Progenitor cell of endocrine pancreas (in vitro differentiated cells): ENCODE results near the gene MLH3. TPM values are rescaled to one million over a fixed set of nuclear protein-coding genes. Genes with fewer than 3 reads are reported as not detected.

Experiments
- DNase-seq: peaks from one replicate; pipeline ENCODE4 v3.0.0; 2021; ENCODE audit warnings: low spot score; ENCODE audit not compliant: unreplicated experiment
- H3K27ac Mint-ChIP-seq: 2 replicates; pipeline ENCODE4 v1.8.0; 2021; ENCODE audit warnings: mild to moderate bottlenecking, moderate library complexity, mixed read lengths
- H3K27me3 Mint-ChIP-seq: 2 replicates; pipeline ENCODE4 v1.8.0; 2021; ENCODE audit warnings: mixed read lengths
- H3K36me3 Mint-ChIP-seq: 2 replicates; pipeline ENCODE4 v1.8.0; 2022; ENCODE audit warnings: mixed read lengths; ENCODE audit not compliant: insufficient read depth
- H3K4me1 Mint-ChIP-seq: 2 replicates; pipeline ENCODE4 v1.8.0; 2021; ENCODE audit warnings: low read depth, mixed read lengths
- H3K4me3 Mint-ChIP-seq: 2 replicates; pipeline ENCODE4 v1.8.0; 2021; ENCODE audit warnings: low read depth, mild to moderate bottlenecking, moderate library complexity, mixed read lengths
- H3K9me3 Mint-ChIP-seq: 2 replicates; pipeline ENCODE4 v1.8.0; 2021; ENCODE audit warnings: low read depth, mixed read lengths
- total RNA-seq: library from RNA; stranded (reverse); gene quantifications from 2 replicates; pipeline ENCODE4 v1.2.1, GENCODE V29; 2021
- TF ChIP-seq, protein P1 (sequence below): fragments of 200-600 bp; sonication (generic); IDR thresholded peaks from one replicate; pipeline ENCODE4 v1.5.0; 2021; ENCODE audit warnings: antibody characterized with exemption, mild to moderate bottlenecking; ENCODE audit not compliant: unreplicated experiment

Gene MLH3
- total RNA-seq, 1 donor from 2014 or later, result 30.8 TPM

DNA sequence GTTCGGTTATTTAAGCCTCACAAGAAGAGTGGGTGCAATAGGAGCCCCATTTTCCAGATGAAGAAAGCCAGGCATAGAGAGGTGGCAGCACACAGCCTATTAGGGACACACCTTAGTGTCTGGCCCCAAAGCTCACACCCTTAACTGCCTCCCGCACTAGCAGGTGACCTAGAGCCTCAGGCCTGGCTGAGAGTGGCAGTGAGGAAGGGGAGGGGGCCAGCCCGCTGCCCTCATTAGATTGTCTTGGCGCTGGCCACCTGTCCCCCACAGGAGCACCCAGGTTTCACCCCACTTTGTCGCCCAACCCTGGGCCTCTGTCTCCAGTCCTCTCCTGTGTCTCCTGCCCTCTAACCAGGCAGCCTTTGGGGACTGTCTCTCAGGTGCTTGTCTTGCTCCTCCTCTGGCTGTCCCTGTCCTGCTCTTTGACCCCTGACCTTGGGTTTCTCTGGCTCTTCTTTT lies 77.3 kb downstream of the MLH3 start:
- TF ChIP-seq, protein P1, sequence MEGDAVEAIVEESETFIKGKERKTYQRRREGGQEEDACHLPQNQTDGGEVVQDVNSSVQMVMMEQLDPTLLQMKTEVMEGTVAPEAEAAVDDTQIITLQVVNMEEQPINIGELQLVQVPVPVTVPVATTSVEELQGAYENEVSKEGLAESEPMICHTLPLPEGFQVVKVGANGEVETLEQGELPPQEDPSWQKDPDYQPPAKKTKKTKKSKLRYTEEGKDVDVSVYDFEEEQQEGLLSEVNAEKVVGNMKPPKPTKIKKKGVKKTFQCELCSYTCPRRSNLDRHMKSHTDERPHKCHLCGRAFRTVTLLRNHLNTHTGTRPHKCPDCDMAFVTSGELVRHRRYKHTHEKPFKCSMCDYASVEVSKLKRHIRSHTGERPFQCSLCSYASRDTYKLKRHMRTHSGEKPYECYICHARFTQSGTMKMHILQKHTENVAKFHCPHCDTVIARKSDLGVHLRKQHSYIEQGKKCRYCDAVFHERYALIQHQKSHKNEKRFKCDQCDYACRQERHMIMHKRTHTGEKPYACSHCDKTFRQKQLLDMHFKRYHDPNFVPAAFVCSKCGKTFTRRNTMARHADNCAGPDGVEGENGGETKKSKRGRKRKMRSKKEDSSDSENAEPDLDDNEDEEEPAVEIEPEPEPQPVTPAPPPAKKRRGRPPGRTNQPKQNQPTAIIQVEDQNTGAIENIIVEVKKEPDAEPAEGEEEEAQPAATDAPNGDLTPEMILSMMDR, result no peak
- Mint-ChIP-seq H3K27ac (no peak overlapping the region), H3K9me3 (no peaks in the 10 kb centered on the region), H3K4me3 (no peak overlapping the region), H3K36me3 (no peaks in the 10 kb centered on the region), H3K4me1 (peaks cover 15% of the 10 kb centered on the region), H3K27me3 (peaks cover 27% of the 10 kb centered on the region)
- DNase-seq, result no peak

DNA sequence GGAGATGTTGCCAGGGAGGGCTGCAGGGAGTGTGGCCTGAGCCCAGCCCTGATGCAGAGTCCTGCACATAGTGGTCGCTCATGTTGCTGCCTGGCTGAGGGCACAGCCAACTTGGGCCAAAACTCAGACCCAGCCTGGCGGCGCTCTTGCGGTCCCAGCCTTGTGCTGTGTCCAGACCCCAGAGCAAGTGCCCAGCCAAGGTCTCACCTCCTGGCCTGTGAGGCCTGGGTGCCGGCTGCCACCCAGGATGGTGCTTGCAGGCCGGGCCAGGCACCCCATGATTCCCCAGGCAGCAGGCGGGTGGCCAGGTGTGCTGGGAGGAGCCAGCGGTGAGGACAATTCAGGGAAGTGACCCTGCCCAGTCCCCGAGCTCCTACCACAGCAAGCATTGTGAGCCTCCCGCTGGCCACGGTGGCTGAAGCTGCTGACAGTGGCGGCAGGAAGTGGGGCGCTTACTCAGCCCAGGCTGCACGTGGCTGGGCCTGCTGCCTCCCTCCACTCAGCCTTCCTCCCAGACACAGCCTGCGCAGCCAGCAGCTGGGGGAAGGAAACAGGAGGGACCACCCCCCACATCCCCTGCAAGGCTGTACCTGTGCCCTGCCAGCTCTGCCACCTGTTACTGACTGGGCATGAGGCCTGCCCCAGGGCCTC lies 78.1 kb downstream of the MLH3 start:
- peaks cover 8% of the 10 kb centered on the region for H3K4me1 Mint-ChIP-seq
- no peaks in the 10 kb centered on the region for H3K36me3 Mint-ChIP-seq
- H3K27me3 Mint-ChIP-seq, result peaks cover 23% of the 10 kb centered on the region
- no peak overlapping the region for H3K27ac Mint-ChIP-seq
- TF ChIP-seq, protein P1, result no peak
- DNase-seq, result no peak
- no peaks in the 10 kb centered on the region for H3K9me3 Mint-ChIP-seq
- H3K4me3 Mint-ChIP-seq, result no peak overlapping the region

DNA sequence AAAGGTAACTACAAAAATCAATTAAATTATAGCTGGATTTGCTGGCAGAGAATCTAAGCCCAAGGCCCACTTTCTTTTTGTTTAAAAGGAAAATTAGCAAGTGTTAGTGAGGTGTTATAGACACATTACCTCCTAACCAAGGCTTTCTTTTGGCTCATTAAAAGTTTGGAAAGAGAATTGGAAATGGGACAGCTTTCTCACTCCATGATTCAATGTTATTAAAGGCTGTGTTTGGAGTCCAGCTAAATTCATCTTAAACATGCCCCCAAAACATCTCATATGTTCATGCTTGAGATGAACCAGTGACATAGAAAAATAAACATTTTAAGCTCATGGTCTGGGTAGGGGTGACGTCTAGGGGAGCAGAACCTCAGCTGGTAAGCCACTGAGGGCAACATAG lies 82.5 kb downstream of the MLH3 start:
- Mint-ChIP-seq H3K4me1 (no peaks in the 10 kb centered on the region), H3K36me3 (no peaks in the 10 kb centered on the region)

DNA sequence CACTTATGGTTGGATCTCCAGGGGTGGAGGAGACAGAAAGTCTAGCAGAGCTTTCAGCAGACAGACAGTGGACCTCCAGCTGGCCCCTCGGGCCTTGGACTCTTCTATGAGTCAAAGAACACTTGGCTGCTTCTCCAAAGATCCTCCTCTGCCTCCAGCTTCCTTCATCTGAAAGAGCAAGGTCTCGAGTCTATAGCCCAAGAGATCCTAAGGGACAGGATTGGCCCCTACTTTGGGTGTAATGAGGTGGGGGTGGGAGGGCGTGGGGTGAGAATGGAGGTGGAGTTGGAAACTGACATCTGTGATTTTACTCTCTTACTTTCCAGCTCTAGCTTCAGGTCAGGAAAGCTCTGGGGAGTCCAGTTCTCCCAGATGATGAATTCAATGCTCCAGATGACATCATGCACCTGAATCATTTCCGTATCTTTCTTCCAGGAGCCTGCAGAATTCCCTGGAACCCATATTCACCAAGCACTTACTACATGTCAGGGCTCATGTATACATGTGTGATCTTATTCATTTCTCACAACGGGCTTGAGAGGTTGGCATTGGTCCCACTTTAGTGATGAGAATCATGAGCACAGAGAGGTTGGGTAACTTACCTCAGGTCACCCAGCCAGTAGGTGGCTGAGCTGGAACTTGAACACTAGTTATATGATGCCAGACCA lies 85.6 kb downstream of the MLH3 start:
- DNase-seq, result no peak
- Mint-ChIP-seq H3K4me3 (no peak overlapping the region), H3K27me3 (peaks cover 42% of the 10 kb centered on the region), H3K36me3 (no peaks in the 10 kb centered on the region), H3K9me3 (no peaks in the 10 kb centered on the region), H3K27ac (no peak overlapping the region), H3K4me1 (no peaks in the 10 kb centered on the region)
- TF ChIP-seq, protein P1, result no peak

More for the DNA sequence above, 82.5 kb downstream of the MLH3 start:
- no peak overlapping the region for H3K4me3 Mint-ChIP-seq
- no peak overlapping the region for H3K27ac Mint-ChIP-seq
- DNase-seq, result no peak
- TF ChIP-seq, protein P1, result no peak
- H3K27me3 Mint-ChIP-seq, result peaks cover 24% of the 10 kb centered on the region
- H3K9me3 Mint-ChIP-seq, result no peaks in the 10 kb centered on the region

DNA sequence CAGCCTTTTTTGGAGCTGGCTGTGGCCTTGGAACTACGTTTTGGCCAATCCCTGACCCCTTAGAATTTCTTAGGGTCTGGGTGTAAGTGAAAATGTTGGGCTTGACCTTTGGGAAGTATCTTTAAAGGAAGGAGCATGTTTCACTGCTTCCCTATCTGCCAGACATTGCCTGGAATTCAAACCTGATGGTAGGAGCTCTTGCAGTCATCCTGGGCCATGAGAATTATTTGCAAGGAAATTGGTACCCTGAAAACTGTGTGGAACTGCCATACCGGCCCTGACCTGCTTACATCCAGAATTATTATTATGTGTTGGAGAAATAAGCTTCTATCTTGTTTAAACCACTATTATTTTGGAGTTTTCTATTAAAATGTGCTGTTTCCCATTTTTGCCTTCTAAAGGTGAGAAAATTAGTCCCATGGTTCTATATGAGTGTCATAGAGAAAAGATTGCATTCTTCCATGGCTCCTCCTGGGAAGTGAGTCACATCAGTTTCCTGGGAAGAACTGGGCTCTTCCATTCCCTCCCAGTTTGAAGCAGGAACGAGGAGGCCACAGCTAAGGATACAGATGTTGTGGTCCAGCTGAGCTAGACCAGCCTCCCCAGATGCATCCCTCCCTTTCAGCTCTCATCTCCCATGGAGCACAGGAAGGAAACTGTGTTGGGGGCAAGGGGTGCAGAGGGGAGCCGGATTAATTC lies 86.3 kb downstream of the MLH3 start:
- no peak overlapping the region for H3K4me3 Mint-ChIP-seq
- H3K27me3 Mint-ChIP-seq, result peaks cover 45% of the 10 kb centered on the region
- DNase-seq, result no peak
- no peak overlapping the region for H3K27ac Mint-ChIP-seq
- H3K9me3 Mint-ChIP-seq, result no peaks in the 10 kb centered on the region
- H3K36me3 Mint-ChIP-seq, result no peaks in the 10 kb centered on the region
- TF ChIP-seq, protein P1, result no peak
- no peaks in the 10 kb centered on the region for H3K4me1 Mint-ChIP-seq

Other genes with a start within 250 kb of the MLH3 start
- gene PROX2, start 175.3 kb downstream of the MLH3 start, total RNA-seq, result not detected in 2 replicates
- 89.1 and 97.8 TPM in 2 replicates for gene DLST, start 169.6 kb downstream of the MLH3 start, total RNA-seq
- gene RPS6KL1, start 128.2 kb downstream of the MLH3 start, total RNA-seq, result 3.5 and 5.4 TPM in 2 replicates
- gene PGF, start 95.9 kb downstream of the MLH3 start, total RNA-seq, result 3.5 and 8.2 TPM in 2 replicates
- 36.1 and 36.7 TPM in 2 replicates for gene EIF2B2, start 48.5 kb downstream of the MLH3 start, total RNA-seq
- 19.9 and 21.2 TPM in 2 replicates for gene ACYP1, start 12.6 kb upstream of the MLH3 start, total RNA-seq
- gene ZC2HC1C, start 18.2 kb upstream of the MLH3 start, total RNA-seq, result 4.8 and 7.5 TPM in 2 replicates
- 97.1 and 100 TPM in 2 replicates for gene NEK9, start 75.6 kb upstream of the MLH3 start, total RNA-seq
- gene TMED10, start 125.1 kb upstream of the MLH3 start, total RNA-seq, result 282 and 288 TPM in 2 replicates
- 73.7 and 88.8 TPM in 2 replicates for gene FOS, start 227.4 kb upstream of the MLH3 start, total RNA-seq